ENCODE results near the gene ANKRD60. TPM values are rescaled to one million over a fixed set of nuclear protein-coding genes. Genes with fewer than 3 reads are reported as not detected.

Gene ANKRD60
- polyA plus RNA-seq, 4 donors: not detected

GRCh38 chr20:58222446-58222845 is 6.0 kb downstream of the ANKRD60 start:
- H3K27me3 ChIP-seq (ENCODE audit: control insufficient read depth in 3 of 3, insufficient read depth in 3 of 3, low read length in 3 of 3): peaks cover 3 to 31% (median 28%) of the 10 kb centered on the region in 3 donors
- FAIRE-seq (no peak), DNase-seq (no peak)
- H3K27ac ChIP-seq (ENCODE audit: low read depth in 1 of 3, low read length in 2 of 3): no peak overlapping the region
- no peak overlapping the region for H3K4me3 ChIP-seq (ENCODE audit: low read depth in 1 of 3, low read length in 3 of 3)
- no peaks in the 10 kb centered on the region for H3K36me3 ChIP-seq (ENCODE audit: control insufficient read depth in 3 of 3, insufficient read depth in 2 of 3, low read depth in 1 of 3, low read length in 3 of 3)
- no peaks in the 10 kb centered on the region for H3K4me1 ChIP-seq (ENCODE audit: control insufficient read depth in 3 of 3, insufficient read depth in 2 of 3, low read depth in 1 of 3, low read length in 2 of 3)
- 70 to 78% (median 74%) methylated on average over 15 of the region's 15 CpGs for WGBS, 3 donors
- H3K9me3 ChIP-seq (ENCODE audit: control insufficient read depth in 2 of 2, insufficient read depth in 1 of 2, low read depth in 1 of 2, low read length in 1 of 2): peaks cover 0 to 11% of the 10 kb centered on the region in 2 donors

GRCh38 chr20:58219342-58219700 is 9.1 kb downstream of the ANKRD60 start:
- peaks cover 0 to 20% (median 14%) of the 10 kb centered on the region in 3 donors for H3K27me3 ChIP-seq (ENCODE audit: control insufficient read depth in 3 of 3, insufficient read depth in 3 of 3, low read length in 3 of 3)
- no peak for FAIRE-seq
- H3K36me3 ChIP-seq (ENCODE audit: control insufficient read depth in 3 of 3, insufficient read depth in 2 of 3, low read depth in 1 of 3, low read length in 3 of 3): no peaks in the 10 kb centered on the region
- H3K4me3 ChIP-seq (ENCODE audit: low read depth in 1 of 3, low read length in 3 of 3): no peak overlapping the region
- no peak overlapping the region for H3K27ac ChIP-seq (ENCODE audit: low read depth in 1 of 3, low read length in 2 of 3)
- 76 to 92% (median 91%) methylated on average over 4 of the region's 4 CpGs for WGBS, 3 donors
- peaks cover 0 to 7% of the 10 kb centered on the region in 2 donors for H3K9me3 ChIP-seq (ENCODE audit: control insufficient read depth in 2 of 2, insufficient read depth in 1 of 2, low read depth in 1 of 2, low read length in 1 of 2)
- no peak for DNase-seq
- no peaks in the 10 kb centered on the region for H3K4me1 ChIP-seq (ENCODE audit: control insufficient read depth in 3 of 3, insufficient read depth in 2 of 3, low read depth in 1 of 3, low read length in 2 of 3)

GRCh38 chr20:58218665-58219341 is 9.7 kb downstream of the ANKRD60 start:
- Histone ChIP-seq H3K27me3 (ENCODE audit: control insufficient read depth in 3 of 3, insufficient read depth in 3 of 3, low read length in 3 of 3) (peaks cover 0 to 17% (median 15%) of the 10 kb centered on the region in 3 donors), H3K9me3 (ENCODE audit: control insufficient read depth in 2 of 2, insufficient read depth in 1 of 2, low read depth in 1 of 2, low read length in 1 of 2) (peaks cover 0 to 7% of the 10 kb centered on the region in 2 donors), H3K4me3 (ENCODE audit: low read depth in 1 of 3, low read length in 3 of 3) (no peak overlapping the region), H3K4me1 (ENCODE audit: control insufficient read depth in 3 of 3, insufficient read depth in 2 of 3, low read depth in 1 of 3, low read length in 2 of 3) (no peaks in the 10 kb centered on the region), H3K27ac (ENCODE audit: low read depth in 1 of 3, low read length in 2 of 3) (no peak overlapping the region), H3K36me3 (ENCODE audit: control insufficient read depth in 3 of 3, insufficient read depth in 2 of 3, low read depth in 1 of 3, low read length in 3 of 3) (no peaks in the 10 kb centered on the region)
- 51 to 59% (median 57%) methylated on average over 5 to 6 of the region's 6 CpGs for WGBS, 3 donors
- DNase-seq (no peak), FAIRE-seq (no peak)

GRCh38 chr20:58216334-58216733 is 12.1 kb downstream of the ANKRD60 start:
- Histone ChIP-seq H3K36me3 (ENCODE audit: control insufficient read depth in 3 of 3, insufficient read depth in 2 of 3, low read depth in 1 of 3, low read length in 3 of 3) (no peaks in the 10 kb centered on the region), H3K27me3 (ENCODE audit: control insufficient read depth in 3 of 3, insufficient read depth in 3 of 3, low read length in 3 of 3) (peaks cover 0 to 15% (median 15%) of the 10 kb centered on the region in 3 donors), H3K27ac (ENCODE audit: low read depth in 1 of 3, low read length in 2 of 3) (no peak overlapping the region), H3K9me3 (ENCODE audit: control insufficient read depth in 2 of 2, insufficient read depth in 1 of 2, low read depth in 1 of 2, low read length in 1 of 2) (peaks cover 0 to 7% of the 10 kb centered on the region in 2 donors), H3K4me1 (ENCODE audit: control insufficient read depth in 3 of 3, insufficient read depth in 2 of 3, low read depth in 1 of 3, low read length in 2 of 3) (no peaks in the 10 kb centered on the region), H3K4me3 (ENCODE audit: low read depth in 1 of 3, low read length in 3 of 3) (no peak overlapping the region)
- DNase-seq (no peak), FAIRE-seq (no peak)
- WGBS, 3 donors: 42 to 52% (median 51%) methylated on average over 4 of the region's 4 CpGs

- DNase-seq (no peak), FAIRE-seq (no peak)
- H3K36me3 ChIP-seq (ENCODE audit: control insufficient read depth in 3 of 3, insufficient read depth in 2 of 3, low read depth in 1 of 3, low read length in 3 of 3): no peaks in the 10 kb centered on the region
- H3K4me1 ChIP-seq (ENCODE audit: control insufficient read depth in 3 of 3, insufficient read depth in 2 of 3, low read depth in 1 of 3, low read length in 2 of 3): no peaks in the 10 kb centered on the region
- H3K9me3 ChIP-seq (ENCODE audit: control insufficient read depth in 2 of 2, insufficient read depth in 1 of 2, low read depth in 1 of 2, low read length in 1 of 2): peaks cover 0 to 7% of the 10 kb centered on the region in 2 donors
- no peak overlapping the region for H3K4me3 ChIP-seq (ENCODE audit: low read depth in 1 of 3, low read length in 3 of 3)
- 61 to 82% (median 65%) methylated on average over 6 of the region's 6 CpGs for whole genome bisulfite sequencing, 3 donors
- H3K27me3 ChIP-seq (ENCODE audit: control insufficient read depth in 3 of 3, insufficient read depth in 3 of 3, low read length in 3 of 3): peaks cover 0 to 19% (median 17%) of the 10 kb centered on the region in 3 donors
- H3K27ac ChIP-seq (ENCODE audit: low read depth in 1 of 3, low read length in 2 of 3): no peak overlapping the region
Measured at GRCh38 chr20:58215116-58215515, 13.3 kb downstream of the ANKRD60 start.

- 76 to 85% (median 83%) methylated on average over 8 of the region's 8 CpGs for WGBS, 3 donors
- H3K27ac ChIP-seq (ENCODE audit: low read depth in 1 of 3, low read length in 2 of 3): no peak overlapping the region
- H3K4me3 ChIP-seq (ENCODE audit: low read depth in 1 of 3, low read length in 3 of 3): no peak overlapping the region
- H3K4me1 ChIP-seq (ENCODE audit: control insufficient read depth in 3 of 3, insufficient read depth in 2 of 3, low read depth in 1 of 3, low read length in 2 of 3): no peaks in the 10 kb centered on the region
- H3K36me3 ChIP-seq (ENCODE audit: control insufficient read depth in 3 of 3, insufficient read depth in 2 of 3, low read depth in 1 of 3, low read length in 3 of 3): no peaks in the 10 kb centered on the region
- peaks cover 0 to 19% (median 17%) of the 10 kb centered on the region in 3 donors for H3K27me3 ChIP-seq (ENCODE audit: control insufficient read depth in 3 of 3, insufficient read depth in 3 of 3, low read length in 3 of 3)
- FAIRE-seq (no peak), DNase-seq (no peak)
- peaks cover 0 to 7% of the 10 kb centered on the region in 2 donors for H3K9me3 ChIP-seq (ENCODE audit: control insufficient read depth in 2 of 2, insufficient read depth in 1 of 2, low read depth in 1 of 2, low read length in 1 of 2)
Measured at GRCh38 chr20:58214310-58214709, 14.1 kb downstream of the ANKRD60 start.

- FAIRE-seq: no peak
- H3K27me3 ChIP-seq (ENCODE audit: control insufficient read depth in 3 of 3, insufficient read depth in 3 of 3, low read length in 3 of 3): peaks cover 0 to 17% (median 13%) of the 10 kb centered on the region in 3 donors
- WGBS, 3 donors: 66 to 73% (median 71%) methylated on average over 5 of the region's 5 CpGs
Measured at GRCh38 chr20:58213716-58214115, 14.7 kb downstream of the ANKRD60 start.

GRCh38 chr20:58213121-58213520 is 15.3 kb downstream of the ANKRD60 start:
- Histone ChIP-seq H3K27ac (ENCODE audit: low read depth in 1 of 3, low read length in 2 of 3) (no peak overlapping the region), H3K9me3 (ENCODE audit: control insufficient read depth in 2 of 2, insufficient read depth in 1 of 2, low read depth in 1 of 2, low read length in 1 of 2) (no peaks in the 10 kb centered on the region), H3K4me3 (ENCODE audit: low read depth in 1 of 3, low read length in 3 of 3) (no peak overlapping the region), H3K36me3 (ENCODE audit: control insufficient read depth in 3 of 3, insufficient read depth in 2 of 3, low read depth in 1 of 3, low read length in 3 of 3) (no peaks in the 10 kb centered on the region), H3K27me3 (ENCODE audit: control insufficient read depth in 3 of 3, insufficient read depth in 3 of 3, low read length in 3 of 3) (peaks cover 0 to 16% (median 9%) of the 10 kb centered on the region in 3 donors), H3K4me1 (ENCODE audit: control insufficient read depth in 3 of 3, insufficient read depth in 2 of 3, low read depth in 1 of 3, low read length in 2 of 3) (no peaks in the 10 kb centered on the region)
- DNase-seq (no peak), FAIRE-seq (no peak)
- 47 to 62% (median 60%) methylated on average over 8 of the region's 8 CpGs for WGBS, 3 donors

More at GRCh38 chr20:58213716-58214115, 14.7 kb downstream of the ANKRD60 start:
- no peak overlapping the region for H3K4me3 ChIP-seq (ENCODE audit: low read depth in 1 of 3, low read length in 3 of 3)
- H3K27ac ChIP-seq (ENCODE audit: low read depth in 1 of 3, low read length in 2 of 3): no peak overlapping the region
- no peaks in the 10 kb centered on the region for H3K36me3 ChIP-seq (ENCODE audit: control insufficient read depth in 3 of 3, insufficient read depth in 2 of 3, low read depth in 1 of 3, low read length in 3 of 3)
- peaks cover 0 to 3% of the 10 kb centered on the region in 2 donors for H3K9me3 ChIP-seq (ENCODE audit: control insufficient read depth in 2 of 2, insufficient read depth in 1 of 2, low read depth in 1 of 2, low read length in 1 of 2)
- H3K4me1 ChIP-seq (ENCODE audit: control insufficient read depth in 3 of 3, insufficient read depth in 2 of 3, low read depth in 1 of 3, low read length in 2 of 3): no peaks in the 10 kb centered on the region
- DNase-seq: no peak

- peaks cover 0 to 16% (median 9%) of the 10 kb centered on the region in 3 donors for H3K27me3 ChIP-seq (ENCODE audit: control insufficient read depth in 3 of 3, insufficient read depth in 3 of 3, low read length in 3 of 3)
- no peaks in the 10 kb centered on the region for H3K4me1 ChIP-seq (ENCODE audit: control insufficient read depth in 3 of 3, insufficient read depth in 2 of 3, low read depth in 1 of 3, low read length in 2 of 3)
- no peak overlapping the region for H3K4me3 ChIP-seq (ENCODE audit: low read depth in 1 of 3, low read length in 3 of 3)
- FAIRE-seq: no peak
- no peak for DNase-seq
- WGBS, 3 donors: 72 to 79% (median 77%) methylated on average over 17 of the region's 17 CpGs
- no peaks in the 10 kb centered on the region for H3K9me3 ChIP-seq (ENCODE audit: control insufficient read depth in 2 of 2, insufficient read depth in 1 of 2, low read depth in 1 of 2, low read length in 1 of 2)
- H3K27ac ChIP-seq (ENCODE audit: low read depth in 1 of 3, low read length in 2 of 3): no peak overlapping the region
- H3K36me3 ChIP-seq (ENCODE audit: control insufficient read depth in 3 of 3, insufficient read depth in 2 of 3, low read depth in 1 of 3, low read length in 3 of 3): no peaks in the 10 kb centered on the region
Measured at GRCh38 chr20:58212636-58213035, 15.8 kb downstream of the ANKRD60 start.
